GM19328 (cell line): ENCODE measurements around the gene MATK.

Experiments
- ATAC-seq: cut with Tn5 transposase; IDR thresholded peaks from one replicate; pipeline ENCODE4 v1.9.1; 2021; ENCODE audit warnings: mild to moderate bottlenecking, moderate library complexity; ENCODE audit not compliant: unreplicated experiment

The MATK gene, protein sequence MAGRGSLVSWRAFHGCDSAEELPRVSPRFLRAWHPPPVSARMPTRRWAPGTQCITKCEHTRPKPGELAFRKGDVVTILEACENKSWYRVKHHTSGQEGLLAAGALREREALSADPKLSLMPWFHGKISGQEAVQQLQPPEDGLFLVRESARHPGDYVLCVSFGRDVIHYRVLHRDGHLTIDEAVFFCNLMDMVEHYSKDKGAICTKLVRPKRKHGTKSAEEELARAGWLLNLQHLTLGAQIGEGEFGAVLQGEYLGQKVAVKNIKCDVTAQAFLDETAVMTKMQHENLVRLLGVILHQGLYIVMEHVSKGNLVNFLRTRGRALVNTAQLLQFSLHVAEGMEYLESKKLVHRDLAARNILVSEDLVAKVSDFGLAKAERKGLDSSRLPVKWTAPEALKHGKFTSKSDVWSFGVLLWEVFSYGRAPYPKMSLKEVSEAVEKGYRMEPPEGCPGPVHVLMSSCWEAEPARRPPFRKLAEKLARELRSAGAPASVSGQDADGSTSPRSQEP

GRCh38 chr19:3785938-3786824 is at the start of gene MATK:
Gene MATK (minus strand): TSS chr19:3786381. CDS start chr19:3785135, 1,246 bp downstream.
- no peak for ATAC-seq

DNA sequence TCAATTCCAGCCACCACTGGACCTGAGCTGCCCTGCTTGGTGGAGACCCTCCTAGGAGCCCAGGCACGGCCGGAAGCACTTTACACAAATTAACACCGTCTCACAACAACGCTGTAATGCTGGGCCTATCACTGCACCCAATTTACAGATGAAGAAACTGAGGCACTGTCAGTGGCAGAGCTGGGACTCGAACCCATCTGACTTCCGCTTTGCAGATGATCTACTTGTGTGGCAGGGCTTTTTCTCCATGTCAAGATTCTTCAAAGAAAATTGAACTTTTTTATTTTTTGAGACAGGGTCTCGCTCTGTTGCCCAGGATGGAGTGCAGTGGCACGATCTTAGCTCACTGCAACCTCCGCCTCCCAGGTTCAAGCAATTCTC is 48.9 kb upstream of the MATK start:
- ATAC-seq: no peak

- no peak for ATAC-seq
These were observed 48.3 kb upstream of the MATK start for GRCh38 chr19:3834349-3835054.

GRCh38 chr19:3833578-3834348 is 47.6 kb upstream of the MATK start:
- ATAC-seq: no peak

DNA sequence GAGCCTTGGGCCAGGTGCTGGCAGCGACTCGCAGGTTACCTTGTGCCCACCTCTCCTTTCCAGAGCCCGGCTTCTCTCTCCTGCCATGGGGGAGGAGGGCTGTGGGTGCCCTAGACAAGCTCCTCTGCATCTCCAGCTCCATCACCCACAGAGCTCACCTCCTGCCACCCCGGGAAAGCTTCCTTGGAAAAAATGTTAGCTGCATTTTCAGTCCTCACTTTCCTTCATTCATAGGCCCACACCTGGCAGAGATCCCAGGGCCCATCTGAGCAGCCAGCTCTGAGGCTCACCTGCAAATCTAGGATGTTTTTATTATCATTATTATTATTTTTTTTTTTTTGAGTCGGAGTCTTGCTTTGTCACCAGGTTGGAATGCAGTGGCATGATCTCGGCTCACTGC is 45.8 kb upstream of the MATK start:
- no peak for ATAC-seq

- no peak for ATAC-seq
These were observed 45.4 kb upstream of the MATK start for GRCh38 chr19:3831601-3832000.

DNA sequence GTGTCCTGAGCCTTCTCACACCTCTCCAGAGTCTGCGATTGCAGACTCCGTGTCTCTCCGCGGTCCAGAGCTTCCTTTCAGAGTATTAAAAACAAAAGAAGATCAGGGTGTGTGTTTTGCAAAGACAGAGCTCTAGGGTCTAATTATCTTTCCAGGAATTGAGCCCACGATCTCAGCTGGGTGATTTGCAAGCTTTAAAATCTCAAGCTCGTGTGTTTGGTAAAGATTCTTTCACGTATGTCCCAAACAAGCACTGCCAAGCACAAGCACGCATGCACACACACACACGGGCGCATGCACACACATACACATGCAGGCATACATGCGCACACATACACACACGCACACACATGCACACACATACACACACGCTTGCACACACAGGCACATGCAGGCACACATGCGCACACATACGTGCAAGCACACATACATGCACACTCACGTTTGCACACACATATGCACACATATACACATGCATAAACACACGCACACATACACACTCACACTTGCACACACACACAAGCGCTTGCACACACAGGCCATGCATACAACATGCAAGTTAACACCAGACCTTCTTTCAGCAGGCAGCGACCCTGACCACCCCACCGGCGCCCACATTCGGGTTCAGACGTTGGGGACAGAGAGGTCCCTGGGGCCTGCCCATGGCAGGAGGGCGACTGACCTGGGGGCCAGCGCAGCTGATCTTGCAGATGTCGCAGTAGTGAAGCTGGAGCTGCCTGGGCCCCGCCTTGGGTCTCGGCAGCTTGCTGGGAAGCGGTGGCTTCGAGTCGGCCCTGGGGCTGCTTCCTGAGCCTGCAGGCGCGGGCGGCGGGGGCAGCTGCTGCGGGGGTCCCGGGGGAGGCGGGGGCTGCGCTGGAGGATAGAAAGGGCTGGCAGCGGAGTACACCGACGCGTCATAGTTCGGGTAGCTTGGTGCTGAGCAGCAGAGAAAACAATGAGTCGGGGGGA is 44.7 kb upstream of the MATK start:
- ATAC-seq: no peak

- ATAC-seq: no peak
These were observed 41.1 kb upstream of the MATK start for GRCh38 chr19:3827306-3827705.

DNA sequence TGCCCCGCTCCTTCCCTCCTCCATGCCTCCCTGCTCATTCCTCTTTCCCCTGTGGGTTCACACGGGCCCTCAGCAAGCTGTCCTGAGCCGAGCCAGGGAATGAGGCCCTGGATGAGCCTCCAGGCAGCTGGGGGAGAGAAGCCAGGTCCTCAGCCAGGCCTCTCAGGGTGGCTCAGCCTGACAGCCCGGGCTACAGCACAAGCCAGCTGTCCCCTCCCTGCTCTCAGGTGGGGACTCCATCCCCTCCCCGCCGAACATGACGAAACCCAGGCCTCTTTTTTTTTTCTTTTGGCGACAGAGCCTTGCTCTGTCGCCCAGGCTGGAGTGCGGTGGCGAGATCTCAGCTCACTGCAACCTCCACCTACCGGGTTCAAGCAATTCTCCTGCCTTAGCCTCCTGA is 40.0 kb upstream of the MATK start:
- no peak for ATAC-seq

- ATAC-seq: no peak
These were observed 39.2 kb upstream of the MATK start for GRCh38 chr19:3825286-3825956.

DNA sequence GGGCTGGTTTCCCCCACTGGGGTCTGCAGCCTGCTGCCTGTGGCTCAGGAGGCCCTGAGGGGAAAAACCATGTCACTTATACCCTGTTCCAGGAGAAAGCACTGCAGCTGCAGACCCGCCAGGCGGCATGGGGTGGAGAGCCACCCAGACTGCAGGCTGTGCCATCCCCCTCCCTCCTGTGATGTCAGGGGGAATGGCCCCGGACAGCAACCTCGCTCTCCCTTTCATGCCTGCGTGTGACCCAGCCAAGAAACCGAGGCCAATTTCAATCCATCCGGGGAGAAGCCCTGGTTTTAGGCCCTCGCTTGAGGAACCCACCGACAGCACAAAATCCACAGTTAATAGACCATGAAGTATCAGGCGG is 37.2 kb upstream of the MATK start:
- no peak for ATAC-seq

GRCh38 chr19:3822683-3823349 is 36.6 kb upstream of the MATK start:
- no peak for ATAC-seq

DNA sequence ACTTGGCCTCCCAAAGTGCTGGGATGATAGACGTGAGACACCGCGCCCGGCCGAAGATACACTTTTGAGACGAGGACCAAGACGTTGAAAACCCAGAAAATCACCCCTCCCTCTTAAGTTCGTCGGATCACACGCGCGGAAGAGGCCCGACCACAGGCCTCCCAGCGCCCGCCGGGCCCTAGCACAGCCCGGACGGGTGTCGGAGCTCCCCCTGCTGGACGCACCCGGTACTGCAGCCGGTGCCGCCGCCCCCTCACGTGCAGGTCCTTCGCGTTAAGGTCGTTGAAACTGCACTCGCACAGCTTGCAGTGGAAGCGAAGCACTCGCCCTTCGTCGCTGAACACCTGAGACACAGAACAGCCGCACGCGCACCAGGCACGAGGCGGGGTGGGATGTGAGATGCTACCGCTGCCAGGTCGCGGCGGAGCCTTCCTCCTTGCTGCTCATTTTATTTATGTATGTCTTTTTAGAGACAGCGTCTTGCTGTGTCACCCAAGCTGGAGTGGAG is 35.7 kb upstream of the MATK start:
- no peak for ATAC-seq

- ATAC-seq: no peak
These were observed 35.0 kb upstream of the MATK start for GRCh38 chr19:3821156-3821555.

DNA sequence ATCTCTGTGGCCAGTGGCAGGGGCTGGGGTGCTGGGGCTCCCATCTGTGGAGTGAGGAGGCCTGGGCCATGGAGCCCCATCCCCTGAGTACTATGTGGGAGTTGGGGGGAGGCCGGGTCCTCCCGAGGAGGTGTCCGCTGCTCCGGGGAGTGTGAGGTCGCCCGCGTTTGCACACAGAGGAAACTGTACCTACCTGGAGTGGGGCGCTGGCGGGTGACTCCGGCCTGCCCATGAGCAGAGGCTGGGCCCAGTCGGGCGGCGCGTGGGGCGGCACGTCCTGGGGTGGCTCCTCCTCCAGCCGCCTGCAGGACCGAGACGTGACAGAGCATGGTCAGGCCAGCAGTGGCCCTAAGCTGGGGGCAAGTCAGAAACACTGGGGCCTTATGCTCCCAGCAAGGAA is 33.8 kb upstream of the MATK start:
- ATAC-seq: no peak

GRCh38 chr19:3818918-3819317 is 32.7 kb upstream of the MATK start:
- no peak for ATAC-seq

DNA sequence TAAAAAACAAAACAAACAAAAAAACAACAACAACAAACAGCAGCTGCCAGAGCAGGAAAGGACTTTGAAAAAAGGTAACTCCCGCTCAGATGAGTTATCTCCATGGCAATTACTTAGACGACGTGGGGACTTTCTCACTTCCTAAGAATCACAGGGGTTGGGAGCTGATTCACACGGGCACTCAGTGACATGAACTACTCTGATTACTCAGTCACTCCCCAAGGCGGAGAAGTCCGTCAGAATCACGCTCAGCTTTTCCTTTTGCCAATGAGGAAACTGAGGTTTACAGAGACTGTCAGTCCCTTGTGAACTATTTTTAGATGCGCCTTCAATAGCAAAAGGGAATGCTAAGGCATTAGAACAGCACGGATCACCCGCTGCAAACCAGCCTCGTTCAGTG is 32.3 kb upstream of the MATK start:
- ATAC-seq: no peak

- no peak for ATAC-seq
These were observed 31.6 kb upstream of the MATK start for GRCh38 chr19:3817761-3818160.
